AG04450 (cell line): ENCODE measurements around the gene SFXN4. TPM values are rescaled to one million over a fixed set of nuclear protein-coding genes. Genes with fewer than 3 reads are reported as not detected.

Source experiments
- CTCF ChIA-PET: fragments of 300-600, 350-600 bp; formaldehyde crosslinking; extraction: SDS; loops from one replicate; lab custom pipeline; 2022; ENCODE audit warnings: antibody characterized with exemption, inconsistent platforms; lab: Charles Lee
- POLR2A ChIA-PET: fragments of 350-600 bp; formaldehyde crosslinking; extraction: SDS; loops from one replicate; lab custom pipeline; 2021; ENCODE audit warnings: antibody characterized with exemption, inconsistent platforms; lab: Yijun Ruan, JAX
- DNase-seq: peaks from one replicate; pipeline ENCODE4 v3.0.0-alpha.2; 2011; ENCODE audit warnings: low read depth, low spot score
- H3K27ac ChIP-seq: one replicate; pipeline ENCODE4 v1.5.1; 2012; ENCODE audit warnings: low read depth, low read length, control low read depth
- H3K27me3 ChIP-seq: one replicate; pipeline ENCODE4 v1.6.0; 2012; ENCODE audit warnings: low read length; ENCODE audit not compliant: control insufficient read depth, insufficient read depth
- H3K4me3 ChIP-seq: 2 replicates; pipeline ENCODE4 v1.5.1; 2011; ENCODE audit warnings: mild to moderate bottlenecking, low read depth, low read length, control low read depth
- H3K9me3 ChIP-seq: 2 replicates; pipeline ENCODE4 v1.5.1; 2012; ENCODE audit warnings: low read length; ENCODE audit not compliant: control insufficient read depth, insufficient read depth
- CTCF ChIP-seq: IDR thresholded peaks from 2 replicates; pipeline ENCODE4 v1.5.1; 2011; ENCODE audit warnings: low read depth, low read length, control low read depth, inconsistent platforms
- polyA minus RNA-seq: library from RNA; depleted of rRNA, polyadenylated mRNA; stranded (reverse); fragments of >200 nt; gene quantifications from 2 replicates; pipeline ENCODE4 v1.2.3, GENCODE V29; 2011; rRNA and poly(A)+ RNA removed
- polyA plus RNA-seq: library from polyadenylated mRNA; depleted of rRNA; stranded (reverse); fragments of >200 nt; gene quantifications from 2 replicates; pipeline ENCODE4 v1.2.3, GENCODE V29; 2011; rRNA removed

The SFXN4 gene
- polyA plus RNA-seq (14.3 and 17.1 TPM in 2 replicates), polyA minus RNA-seq (5.2 and 8.9 TPM in 2 replicates)

GRCh38 chr10:119165171-119166117 is at the start of gene SFXN4:
TSS of gene SFXN4 (minus strand) at chr10:119165714. CDS start at chr10:119165647, 67 bp downstream.
- no peaks in the 10 kb centered on the region for H3K9me3 ChIP-seq
- no peak for DNase-seq
- H3K27ac ChIP-seq = peak within 1 kb of the TSS; percentile 47
- TF ChIP-seq CTCF = no peak
- ChIA-PET POLR2A (interaction anchor here (0.7 to 1.2 kb wide), 3 partner anchors 17 to 560 kb away, joined by 3 to 7 read pairs (median 4); partner anchors contain the start of gene INPP5F), CTCF (no interaction called here)
- peak within 1 kb of the TSS; percentile 73 for H3K4me3 ChIP-seq
- H3K27me3 ChIP-seq = no peaks in the 10 kb centered on the region

DNA sequence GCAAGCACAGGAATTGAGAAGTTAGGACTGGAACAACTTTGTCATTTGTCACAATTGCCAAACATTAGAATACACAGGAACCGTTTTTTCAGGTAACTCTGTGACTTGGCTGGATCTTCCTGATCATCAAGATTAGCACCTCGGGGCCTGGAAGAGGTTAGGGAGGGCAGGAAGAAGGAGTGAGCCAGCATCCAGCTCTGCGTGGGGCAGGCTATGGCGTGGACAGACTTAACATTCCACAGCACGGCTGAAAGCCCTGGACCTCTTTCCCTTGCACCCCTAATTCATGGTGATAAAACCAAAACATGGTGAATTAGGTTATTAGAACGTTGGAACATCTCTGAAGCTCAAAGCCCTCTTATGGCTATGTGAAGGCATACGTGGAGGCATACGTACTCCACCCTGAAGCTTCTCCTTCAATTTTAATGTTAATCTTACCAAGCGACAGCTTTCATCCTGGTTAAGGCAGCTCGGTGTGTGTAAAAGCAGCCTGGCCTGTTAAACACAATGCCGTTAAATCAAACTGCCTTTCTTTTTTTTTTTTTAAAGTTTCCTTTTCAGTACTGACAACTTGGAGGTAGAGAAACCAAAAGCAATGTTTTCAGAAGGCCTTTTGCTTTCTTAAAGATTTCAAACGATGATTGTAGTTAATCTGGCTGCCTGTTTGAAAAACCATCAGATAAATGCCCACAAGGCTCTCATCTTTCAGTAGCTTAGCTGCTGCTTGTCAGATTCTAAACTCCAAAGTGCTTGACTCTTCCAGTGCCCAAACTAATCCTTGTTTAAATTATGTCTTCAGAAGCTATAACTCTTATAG is 46.3 kb upstream of the SFXN4 start:
- Histone ChIP-seq H3K27ac (peak overlapping the region; percentile 60), H3K4me3 (peak overlapping the region; percentile 32), H3K9me3 (no peaks in the 10 kb centered on the region; the same call in 1 of the 2 replicates), H3K27me3 (no peaks in the 10 kb centered on the region)
- ChIA-PET CTCF (interaction anchor here (0.8 to 3.7 kb wide), 6 partner anchors 13 to 278 kb away, joined by 3 to 27 read pairs (median 6); no protein-coding TSS in a partner anchor), POLR2A (interaction anchor here (0.7 to 1.1 kb wide), 4 partner anchors 9 to 163 kb away, joined by 3 to 5 read pairs (median 3); no protein-coding TSS in a partner anchor)
- no peak for TF ChIP-seq CTCF
- no peak for DNase-seq

- Histone ChIP-seq H3K4me3 (no peak overlapping the region), H3K27me3 (no peaks in the 10 kb centered on the region), H3K9me3 (no peaks in the 10 kb centered on the region; the same call in 1 of the 2 replicates), H3K27ac (peak overlapping the region; percentile 60)
- POLR2A ChIA-PET = interaction anchor here (1.0 to 1.1 kb wide), 2 partner anchors 10 to 43 kb away, joined by 3 to 5 read pairs; no protein-coding TSS in a partner anchor
- no peak for TF ChIP-seq CTCF
- no peak for DNase-seq
- CTCF ChIA-PET = interaction anchor here (0.8 to 3.7 kb wide), 6 partner anchors 12 to 278 kb away, joined by 3 to 27 read pairs (median 6); no protein-coding TSS in a partner anchor
These were observed 45.7 kb upstream of the SFXN4 start for GRCh38 chr10:119211176-119211575.

GRCh38 chr10:119210633-119211032 is 45.1 kb upstream of the SFXN4 start:
- no peak overlapping the region; the same call in none of the 2 replicates for H3K4me3 ChIP-seq
- TF ChIP-seq CTCF = no peak
- no peak for DNase-seq
- no peaks in the 10 kb centered on the region; the same call in 1 of the 2 replicates for H3K9me3 ChIP-seq
- ChIA-PET POLR2A (interaction anchor here (0.7 to 1.7 kb wide), 5 partner anchors 8 to 91 kb away, joined by 3 to 14 read pairs (median 5); no protein-coding TSS in a partner anchor), CTCF (interaction anchor here (0.8 to 3.7 kb wide), 22 partner anchors 8 to 279 kb away, joined by 3 to 27 read pairs (median 5); no protein-coding TSS in a partner anchor)
- H3K27ac ChIP-seq = no peak overlapping the region
- no peaks in the 10 kb centered on the region for H3K27me3 ChIP-seq
